SK-N-DZ (cell line): ENCODE data around the gene PRSS58.

Source experiments
- DNase-seq: peaks from one replicate; pipeline ENCODE4 v3.0.0-alpha.2; 2015; ENCODE audit warnings: low spot score
- small RNA-seq, 2 experiments: library from RNA; depleted of rRNA; stranded (forward); fragments of <200 nt; gene quantifications; one replicate each; pipeline ENCODE3, GENCODE V24; 2014

Gene PRSS58

GRCh38 chr7:142228537-142229104 is 29.2 kb downstream of the PRSS58 start:
- no peak for DNase-seq

Small RNAs within 50 kb of the gene (small RNA-seq; reads per million reads assigned to genes)
- 0 reads per million in 2 experiments for gene TRBV1
